Mucosa of stomach (tissue), 1 donor: ENCODE results near the gene ULK3.

Source experiments
- H3K27me3 ChIP-seq: one replicate; pipeline ENCODE4 v1.7.0; 2013; ENCODE audit warnings: mild to moderate bottlenecking, low read length; ENCODE audit not compliant: control insufficient read depth, insufficient read depth
- H3K36me3 ChIP-seq: one replicate; pipeline ENCODE4 v1.7.0; 2013; ENCODE audit warnings: low read length; ENCODE audit not compliant: control insufficient read depth, insufficient read depth
- H3K4me1 ChIP-seq: one replicate; pipeline ENCODE4 v1.7.0; 2013; ENCODE audit warnings: mild to moderate bottlenecking, low read length; ENCODE audit not compliant: control insufficient read depth, insufficient read depth
- H3K4me3 ChIP-seq: one replicate; pipeline ENCODE4 v1.7.0; 2013; ENCODE audit warnings: low read length
- H3K9ac ChIP-seq: one replicate; pipeline ENCODE4 v1.7.0; 2013; ENCODE audit warnings: mild to moderate bottlenecking, low read length, moderate library complexity
- H3K9me3 ChIP-seq: one replicate; pipeline ENCODE4 v1.7.0; 2013; ENCODE audit warnings: mild to moderate bottlenecking, low read length, moderate library complexity; ENCODE audit not compliant: control insufficient read depth
- donor health status: Pancreatic carcinoma.

Gene ULK3

GRCh38 chr15:74837482-74838136 is 5.3 kb downstream of the ULK3 start:
- H3K9ac ChIP-seq, result no peak overlapping the region
- H3K36me3 ChIP-seq, result no peaks in the 10 kb centered on the region
- H3K4me3 ChIP-seq, result no peak overlapping the region
- H3K4me1 ChIP-seq, result peaks cover 10% of the 10 kb centered on the region
- no peaks in the 10 kb centered on the region for H3K27me3 ChIP-seq
- no peaks in the 10 kb centered on the region for H3K9me3 ChIP-seq

- Histone ChIP-seq H3K27me3 (no peaks in the 10 kb centered on the region), H3K9me3 (no peaks in the 10 kb centered on the region), H3K4me3 (no peak overlapping the region), H3K36me3 (no peaks in the 10 kb centered on the region), H3K4me1 (peaks cover 13% of the 10 kb centered on the region), H3K9ac (no peak overlapping the region)
These were observed 6.1 kb downstream of the ULK3 start for GRCh38 chr15:74836846-74837245.

GRCh38 chr15:74835312-74835823 is 7.6 kb downstream of the ULK3 start:
- Histone ChIP-seq H3K9me3 (no peaks in the 10 kb centered on the region), H3K4me1 (peaks cover 10% of the 10 kb centered on the region), H3K9ac (no peak overlapping the region), H3K4me3 (no peak overlapping the region), H3K27me3 (no peaks in the 10 kb centered on the region), H3K36me3 (no peaks in the 10 kb centered on the region)

GRCh38 chr15:74833376-74834107 is 9.4 kb downstream of the ULK3 start:
- Histone ChIP-seq H3K27me3 (peaks cover 6% of the 10 kb centered on the region), H3K9ac (no peak overlapping the region), H3K36me3 (no peaks in the 10 kb centered on the region), H3K4me3 (no peak overlapping the region), H3K9me3 (no peaks in the 10 kb centered on the region), H3K4me1 (peaks cover 10% of the 10 kb centered on the region)

GRCh38 chr15:74832826-74833225 is 10.1 kb downstream of the ULK3 start:
- Histone ChIP-seq H3K4me1 (peaks cover 10% of the 10 kb centered on the region), H3K9ac (no peak overlapping the region), H3K9me3 (no peaks in the 10 kb centered on the region), H3K4me3 (no peak overlapping the region), H3K27me3 (peaks cover 13% of the 10 kb centered on the region), H3K36me3 (no peaks in the 10 kb centered on the region)

GRCh38 chr15:74831813-74832495 is 11.0 kb downstream of the ULK3 start:
- Histone ChIP-seq H3K9me3 (no peaks in the 10 kb centered on the region), H3K4me3 (no peak overlapping the region), H3K9ac (no peak overlapping the region), H3K27me3 (peaks cover 22% of the 10 kb centered on the region), H3K36me3 (no peaks in the 10 kb centered on the region), H3K4me1 (peaks cover 10% of the 10 kb centered on the region)

- peaks cover 10% of the 10 kb centered on the region for H3K4me1 ChIP-seq
- H3K9me3 ChIP-seq, result no peaks in the 10 kb centered on the region
- peaks cover 27% of the 10 kb centered on the region for H3K27me3 ChIP-seq
- no peak overlapping the region for H3K4me3 ChIP-seq
- H3K36me3 ChIP-seq, result no peaks in the 10 kb centered on the region
- H3K9ac ChIP-seq, result no peak overlapping the region
These were observed 12.1 kb downstream of the ULK3 start for GRCh38 chr15:74830868-74831267.

- H3K4me1 ChIP-seq, result peaks cover 10% of the 10 kb centered on the region
- no peaks in the 10 kb centered on the region for H3K36me3 ChIP-seq
- no peak overlapping the region for H3K4me3 ChIP-seq
- no peak overlapping the region for H3K9ac ChIP-seq
- peaks cover 32% of the 10 kb centered on the region for H3K27me3 ChIP-seq
- H3K9me3 ChIP-seq, result no peaks in the 10 kb centered on the region
These were observed 13.0 kb downstream of the ULK3 start for GRCh38 chr15:74829991-74830390.

GRCh38 chr15:74829486-74829885 is 13.5 kb downstream of the ULK3 start:
- no peak overlapping the region for H3K9ac ChIP-seq
- no peaks in the 10 kb centered on the region for H3K36me3 ChIP-seq
- H3K4me3 ChIP-seq, result no peak overlapping the region
- no peaks in the 10 kb centered on the region for H3K9me3 ChIP-seq
- peaks cover 32% of the 10 kb centered on the region for H3K27me3 ChIP-seq
- peaks cover 10% of the 10 kb centered on the region for H3K4me1 ChIP-seq

- Histone ChIP-seq H3K9me3 (no peaks in the 10 kb centered on the region), H3K36me3 (no peaks in the 10 kb centered on the region), H3K9ac (no peak overlapping the region), H3K4me3 (no peak overlapping the region), H3K27me3 (peaks cover 32% of the 10 kb centered on the region), H3K4me1 (peaks cover 10% of the 10 kb centered on the region)
These were observed 14.1 kb downstream of the ULK3 start for GRCh38 chr15:74828835-74829234.

GRCh38 chr15:74827614-74828013 is 15.3 kb downstream of the ULK3 start:
- Histone ChIP-seq H3K4me3 (no peak overlapping the region), H3K4me1 (peaks cover 9% of the 10 kb centered on the region), H3K27me3 (peaks cover 32% of the 10 kb centered on the region), H3K36me3 (no peaks in the 10 kb centered on the region), H3K9ac (no peak overlapping the region), H3K9me3 (no peaks in the 10 kb centered on the region)

GRCh38 chr15:74826921-74827320 is 16.0 kb downstream of the ULK3 start:
- Histone ChIP-seq H3K36me3 (no peaks in the 10 kb centered on the region), H3K9ac (no peak overlapping the region), H3K9me3 (no peaks in the 10 kb centered on the region), H3K27me3 (peaks cover 32% of the 10 kb centered on the region), H3K4me3 (no peak overlapping the region), H3K4me1 (peaks cover 2% of the 10 kb centered on the region)
